ENCODE results near the gene APC. TPM values are rescaled to one million over a fixed set of nuclear protein-coding genes. Genes with fewer than 3 reads are reported as not detected.

Gene APC
- total RNA-seq, 1 experiment from 2014 or later, result 33.7 TPM

GRCh38 chr5:112833971-112834370 lies 96.3 kb downstream of the APC start:
- ChIA-PET CTCF (no interaction called here), POLR2A (no interaction called here)
- H3K9me3 ChIP-seq (ENCODE audit: control insufficient read depth, insufficient read depth, low read depth, low read length), result no peaks in the 10 kb centered on the region
- BruUV-seq (replicated peaks), result no TSS peak
- H3K36me3 ChIP-seq (ENCODE audit: control insufficient read depth, insufficient read depth, low read length), result peaks cover 3% of the 10 kb centered on the region; the same call in 1 of the 2 replicates
- H3K4me1 ChIP-seq (ENCODE audit: control insufficient read depth, insufficient read depth, low read length), result no peaks in the 10 kb centered on the region
- no peak overlapping the region for H3K4me3 ChIP-seq (ENCODE audit: low read depth in 2 of 2, low read length in 2 of 2)
- no peak for ATAC-seq
- DNase-seq (ENCODE audit: low read depth, low spot score), result no peak
- H3K27ac ChIP-seq (ENCODE audit: low read length), result no peak overlapping the region
- intact Hi-C loops (cut with micrococcal nuclease; ENCODE audit: unreplicated experiment) (no loop called here), in situ Hi-C loops (cut with HindIII; ENCODE audit: low pct_unique_long_range_greater_than_20kb, low sequenced_read_pairs) (no loop called here)
- no peaks in the 10 kb centered on the region for H3K27me3 ChIP-seq (ENCODE audit: control insufficient read depth, insufficient read depth, low read length)
- no peak for TF ChIP-seq POLR2AphosphoS5 (IDR thresholded peaks at IDR 0.05; ENCODE audit: low read depth, low read length)
- no peak for TF ChIP-seq CTCF (IDR thresholded peaks at IDR 0.05)
- TF ChIP-seq REST (IDR thresholded peaks at IDR 0.05; ENCODE audit: insufficient read depth in 1 of 2, low read depth in 2 of 2, low read length in 1 of 2), result no peak
- TF ChIP-seq SIN3A (IDR thresholded peaks at IDR 0.05; ENCODE audit: borderline replicate concordance, insufficient read depth, low read depth, low read length), result no peak
- no peak for TF ChIP-seq TCF7L2 (IDR thresholded peaks at IDR 0.05; ENCODE audit: low read depth, low read length)

GRCh38 chr5:112844489-112844888 lies 106.8 kb downstream of the APC start:
- no peaks in the 10 kb centered on the region for H3K27me3 ChIP-seq (ENCODE audit: control insufficient read depth, insufficient read depth, low read length)
- no peaks in the 10 kb centered on the region for H3K9me3 ChIP-seq (ENCODE audit: control insufficient read depth, insufficient read depth, low read depth, low read length)
- intact Hi-C loops (cut with micrococcal nuclease; ENCODE audit: unreplicated experiment) (no loop called here), in situ Hi-C loops (cut with HindIII; ENCODE audit: low pct_unique_long_range_greater_than_20kb, low sequenced_read_pairs) (no loop called here)
- DNase-seq (ENCODE audit: low read depth, low spot score) (no peak), ATAC-seq (no peak)
- no peaks in the 10 kb centered on the region for H3K36me3 ChIP-seq (ENCODE audit: control insufficient read depth, insufficient read depth, low read length)
- CTCF ChIA-PET, result no interaction called here
- no TSS peak for BruUV-seq (replicated peaks)
- no peak for TF ChIP-seq REST (IDR thresholded peaks at IDR 0.05; ENCODE audit: insufficient read depth in 1 of 2, low read depth in 2 of 2, low read length in 1 of 2)
- TF ChIP-seq POLR2AphosphoS5 (IDR thresholded peaks at IDR 0.05; ENCODE audit: low read depth, low read length), result no peak
- TF ChIP-seq CTCF (IDR thresholded peaks at IDR 0.05), result no peak
- no peak for TF ChIP-seq SIN3A (IDR thresholded peaks at IDR 0.05; ENCODE audit: borderline replicate concordance, insufficient read depth, low read depth, low read length)
- TF ChIP-seq TCF7L2 (IDR thresholded peaks at IDR 0.05; ENCODE audit: low read depth, low read length), result no peak
- H3K4me3 ChIP-seq (ENCODE audit: low read depth in 2 of 2, low read length in 2 of 2), result no peak overlapping the region
- H3K4me1 ChIP-seq (ENCODE audit: control insufficient read depth, insufficient read depth, low read length), result no peaks in the 10 kb centered on the region
- no peak overlapping the region for H3K27ac ChIP-seq (ENCODE audit: low read length)
- POLR2A ChIA-PET, result no interaction called here
